MM.1S (cell line): Measurements from ENCODE around the gene C2orf80.

Experiments used
- DNase-seq: peaks from one replicate; pipeline ENCODE4 v3.0.0-alpha.2; 2015
- H2AFZ ChIP-seq: fragments of 300-600 bp; sonication (generic); 2 replicates; pipeline ENCODE4 v1.6.0; 2016; ENCODE audit warnings: antibody characterized with exemption, low read length
- H3F3A ChIP-seq: fragments of 300-600 bp; sonication (generic); 2 replicates; pipeline ENCODE4 v1.6.1; 2016; ENCODE audit warnings: mild to moderate bottlenecking, antibody characterized with exemption, low read length, moderate library complexity, mixed read lengths; ENCODE audit not compliant: insufficient read depth
- H3K27ac ChIP-seq: fragments of 300-600 bp; sonication (generic); 2 replicates; pipeline ENCODE4 v1.5.1; 2016; ENCODE audit warnings: mild to moderate bottlenecking, low read length
- H3K27me3 ChIP-seq: fragments of 300-600 bp; sonication (generic); replicated peaks from 2 replicates; pipeline ENCODE4 v1.6.0; 2016; ENCODE audit warnings: low read length; ENCODE audit not compliant: insufficient read depth
- H3K36me3 ChIP-seq: fragments of 300-600 bp; sonication (generic); replicated peaks from 2 replicates; pipeline ENCODE4 v1.6.1; 2016; ENCODE audit warnings: mild to moderate bottlenecking, low read length, mixed read lengths; ENCODE audit not compliant: insufficient read depth
- H3K4me1 ChIP-seq: fragments of 300-600 bp; sonication (generic); 2 replicates; pipeline ENCODE4 v1.6.1; 2016; ENCODE audit warnings: low read length, mixed read lengths
- H3K4me2 ChIP-seq: fragments of 300-600 bp; sonication (generic); 2 replicates; pipeline ENCODE4 v1.6.0; 2016; ENCODE audit warnings: low read depth, low read length
- H3K4me3 ChIP-seq: fragments of 300-600 bp; sonication (generic); 2 replicates; pipeline ENCODE4 v1.5.1; 2016; ENCODE audit warnings: low read length, mixed read lengths
- H3K79me2 ChIP-seq: fragments of 300-600 bp; sonication (generic); 2 replicates; pipeline ENCODE4 v1.6.1; 2016; ENCODE audit warnings: mixed run types, low read length, mixed read lengths
- H3K9ac ChIP-seq: fragments of 300-600 bp; sonication (generic); 2 replicates; pipeline ENCODE4 v1.6.1; 2016; ENCODE audit warnings: low read length, mixed read lengths
- H3K9me2 ChIP-seq: fragments of 300-600 bp; sonication (generic); replicated peaks from 2 replicates; pipeline ENCODE4 v1.6.1; 2016; ENCODE audit warnings: mild to moderate bottlenecking, low read length, mixed read lengths; ENCODE audit not compliant: insufficient read depth
- H3K9me3 ChIP-seq: fragments of 300-600 bp; sonication (generic); replicated peaks from 2 replicates; pipeline ENCODE4 v1.6.1; 2016; ENCODE audit warnings: mild to moderate bottlenecking, low read length, mixed read lengths; ENCODE audit not compliant: insufficient read depth
- H4K20me1 ChIP-seq: fragments of 300-600 bp; sonication (generic); 2 replicates; pipeline ENCODE4 v1.6.1; 2016; ENCODE audit warnings: mild to moderate bottlenecking, low read length, moderate library complexity, mixed read lengths; ENCODE audit not compliant: insufficient read depth
- EZH2 ChIP-seq: fragments of 300-600 bp; sonication (generic); optimal IDR thresholded peaks from 2 replicates; pipeline ENCODE3; 2017; ENCODE audit warnings: low read depth, mild to moderate bottlenecking, antibody characterized with exemption, low read length, mixed read lengths
- EZH2phosphoT487 ChIP-seq: fragments of 300-600 bp; sonication (generic); IDR thresholded peaks from 2 replicates; pipeline ENCODE4 v1.6.1; 2018; ENCODE audit warnings: antibody characterized with exemption, low read length
- TF ChIP-seq, protein P1 (sequence below): fragments of 300-600 bp; sonication (generic); IDR thresholded peaks from 2 replicates; pipeline ENCODE4 v1.5.1; 2016; ENCODE audit warnings: antibody characterized with exemption, low read length, mixed read lengths

C2orf80 gene

DNA sequence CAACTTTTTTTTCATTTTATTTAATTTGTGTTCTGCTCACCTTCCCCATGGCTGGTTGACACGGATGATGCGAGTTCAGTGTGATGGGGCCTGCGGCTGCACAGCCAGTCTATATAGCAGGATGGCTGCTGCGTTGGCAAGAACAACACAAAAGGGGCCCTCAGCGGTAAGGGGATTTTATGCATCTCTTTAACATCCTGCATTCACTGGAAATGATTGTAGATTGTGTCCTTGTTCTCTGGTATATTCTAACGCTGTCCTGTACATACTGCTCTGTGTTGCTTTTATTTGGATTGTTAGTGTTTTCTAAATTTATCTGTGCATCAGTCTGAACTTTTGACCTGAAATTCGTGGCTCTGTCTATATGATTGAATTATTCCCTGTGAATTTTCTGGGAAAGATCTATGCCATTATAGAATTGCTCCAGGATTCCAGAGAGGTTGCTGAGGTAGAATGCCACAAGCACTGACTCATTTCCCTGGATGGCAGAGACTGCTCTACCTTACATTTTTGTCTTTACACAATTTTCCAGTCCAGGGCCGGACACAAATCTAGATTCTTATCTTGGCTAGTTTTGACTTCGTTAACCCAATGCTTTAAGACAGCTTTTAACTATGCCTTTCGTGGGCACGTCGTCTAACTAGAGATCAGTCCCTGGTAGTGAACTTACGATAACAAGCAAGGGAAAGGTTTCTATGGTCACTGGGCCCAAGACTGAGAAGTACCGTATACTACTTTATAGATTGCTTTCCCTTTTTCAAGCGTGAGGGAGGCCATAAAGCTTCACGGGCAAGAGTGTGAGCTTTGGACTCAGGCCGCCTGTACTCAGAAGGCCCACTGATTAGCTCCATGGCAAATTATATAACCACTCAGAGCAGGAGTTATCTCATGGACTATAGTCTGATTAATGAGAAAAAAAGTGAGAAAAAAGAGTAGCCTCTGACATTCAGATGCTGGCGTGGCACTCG, 59.8 kb downstream of the C2orf80 start, which contains the start of gene CRYGC:
Gene CRYGC (minus strand): TSS at position 85 of the 968 bp plus-strand sequence. CDS start 36 bp downstream, at position 49.
- no peaks in the 10 kb centered on the region for H3K79me2 ChIP-seq
- H3K36me3 ChIP-seq: no peaks in the 10 kb centered on the region
- no peak within 1 kb of the TSS for H3K4me2 ChIP-seq
- no peaks in the 10 kb centered on the region for H4K20me1 ChIP-seq
- H3K4me1 ChIP-seq: no peaks in the 10 kb centered on the region
- no peaks in the 10 kb centered on the region for H3K9me2 ChIP-seq
- H3K9me3 ChIP-seq: no peaks in the 10 kb centered on the region
- H3K27ac ChIP-seq: no peak within 1 kb of the TSS
- H3K9ac ChIP-seq: no peak within 1 kb of the TSS
- TF ChIP-seq, protein P1, sequence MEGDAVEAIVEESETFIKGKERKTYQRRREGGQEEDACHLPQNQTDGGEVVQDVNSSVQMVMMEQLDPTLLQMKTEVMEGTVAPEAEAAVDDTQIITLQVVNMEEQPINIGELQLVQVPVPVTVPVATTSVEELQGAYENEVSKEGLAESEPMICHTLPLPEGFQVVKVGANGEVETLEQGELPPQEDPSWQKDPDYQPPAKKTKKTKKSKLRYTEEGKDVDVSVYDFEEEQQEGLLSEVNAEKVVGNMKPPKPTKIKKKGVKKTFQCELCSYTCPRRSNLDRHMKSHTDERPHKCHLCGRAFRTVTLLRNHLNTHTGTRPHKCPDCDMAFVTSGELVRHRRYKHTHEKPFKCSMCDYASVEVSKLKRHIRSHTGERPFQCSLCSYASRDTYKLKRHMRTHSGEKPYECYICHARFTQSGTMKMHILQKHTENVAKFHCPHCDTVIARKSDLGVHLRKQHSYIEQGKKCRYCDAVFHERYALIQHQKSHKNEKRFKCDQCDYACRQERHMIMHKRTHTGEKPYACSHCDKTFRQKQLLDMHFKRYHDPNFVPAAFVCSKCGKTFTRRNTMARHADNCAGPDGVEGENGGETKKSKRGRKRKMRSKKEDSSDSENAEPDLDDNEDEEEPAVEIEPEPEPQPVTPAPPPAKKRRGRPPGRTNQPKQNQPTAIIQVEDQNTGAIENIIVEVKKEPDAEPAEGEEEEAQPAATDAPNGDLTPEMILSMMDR: no peak
- TF ChIP-seq EZH2phosphoT487 (no peak), EZH2 (no peak)
- 0 out of 2 replicates have a peak, but pooled peaks cover 2% of the 10 kb centered on the region for H3F3A ChIP-seq
- DNase-seq: no peak
- H2AFZ ChIP-seq: no peak within 1 kb of the TSS
- H3K27me3 ChIP-seq: no peaks in the 10 kb centered on the region
- no peak within 1 kb of the TSS for H3K4me3 ChIP-seq

DNA sequence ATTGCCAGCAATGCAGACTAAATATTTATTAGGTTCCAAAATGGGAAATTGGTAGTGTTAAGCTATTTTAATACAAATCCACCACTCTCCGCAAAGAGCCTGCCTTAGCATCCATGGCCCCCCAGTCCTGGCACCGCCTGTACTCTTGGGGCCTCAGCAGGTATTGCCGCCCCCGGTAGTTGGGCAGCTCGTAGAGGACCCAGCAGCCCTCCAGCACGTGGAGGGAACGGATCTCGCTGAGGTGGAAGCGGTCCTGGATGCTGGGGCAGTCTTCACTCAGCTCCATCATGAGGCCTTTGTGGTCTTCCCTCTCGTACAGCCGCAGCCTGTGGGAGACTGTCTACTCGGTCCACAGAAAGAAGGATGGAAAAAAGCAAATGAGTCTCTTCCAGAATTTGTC, 61.7 kb downstream of the C2orf80 start:
- Histone ChIP-seq H3K79me2 (no peaks in the 10 kb centered on the region), H3K9ac (no peak overlapping the region), H3K4me2 (no peak overlapping the region), H3K36me3 (no peaks in the 10 kb centered on the region), H3K9me3 (no peaks in the 10 kb centered on the region), H3K27me3 (no peaks in the 10 kb centered on the region), H3K27ac (no peak overlapping the region), H2AFZ (no peak overlapping the region), H3F3A (no peaks in the 10 kb centered on the region), H3K9me2 (no peaks in the 10 kb centered on the region), H3K4me3 (no peak overlapping the region), H4K20me1 (no peaks in the 10 kb centered on the region), H3K4me1 (no peaks in the 10 kb centered on the region)
- DNase-seq: no peak
- no peak for TF ChIP-seq EZH2
- TF ChIP-seq, protein P1: no peak
- no peak for TF ChIP-seq EZH2phosphoT487

DNA sequence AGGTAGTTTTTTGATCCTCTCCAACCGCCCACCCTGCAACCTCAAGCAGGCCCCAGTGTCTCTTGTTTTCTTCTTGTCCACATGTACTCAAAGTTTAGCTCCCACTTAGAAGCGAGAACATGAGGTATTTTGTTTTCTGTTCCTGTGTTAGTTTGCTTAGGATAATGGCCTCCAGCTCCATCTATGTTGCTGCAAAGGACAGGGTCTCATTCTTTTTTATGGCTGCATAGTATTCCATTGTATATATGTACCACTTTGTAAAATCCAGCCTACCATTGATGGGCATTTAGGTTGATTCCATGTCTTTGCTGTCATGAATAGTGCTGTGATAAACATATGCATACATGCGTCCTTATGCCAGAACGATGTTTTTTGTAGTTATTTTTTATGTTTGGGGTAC, 62.7 kb downstream of the C2orf80 start:
- Histone ChIP-seq H3K27me3 (no peaks in the 10 kb centered on the region), H3K9me2 (no peaks in the 10 kb centered on the region), H4K20me1 (no peaks in the 10 kb centered on the region), H3K79me2 (no peaks in the 10 kb centered on the region), H3K27ac (no peak overlapping the region), H3F3A (no peaks in the 10 kb centered on the region), H3K4me1 (no peaks in the 10 kb centered on the region), H2AFZ (no peak overlapping the region), H3K4me3 (no peak overlapping the region), H3K36me3 (no peaks in the 10 kb centered on the region), H3K4me2 (no peak overlapping the region), H3K9ac (no peak overlapping the region), H3K9me3 (no peaks in the 10 kb centered on the region)
- no peak for DNase-seq
- no peak for TF ChIP-seq EZH2phosphoT487
- TF ChIP-seq, protein P1: no peak
- TF ChIP-seq EZH2: no peak
